ENCODE results near the gene GASK1B. TPM values are rescaled to one million over a fixed set of nuclear protein-coding genes. Genes with fewer than 3 reads are reported as not detected.

The GASK1B gene
- total RNA-seq, 2 experiments from 2014 or later = 0.25 to 5.1 TPM

- H4K20me1 ChIP-seq (ENCODE audit: insufficient read depth, low read length) = no peaks in the 10 kb centered on the region
- no peaks in the 10 kb centered on the region for H3K4me1 ChIP-seq (ENCODE audit: insufficient read depth, low read length, poor library complexity, severe bottlenecking)
- H3K36me3 ChIP-seq (ENCODE audit: insufficient read depth, low read length) = no peaks in the 10 kb centered on the region
- no peaks in the 10 kb centered on the region for H3K9me2 ChIP-seq (ENCODE audit: insufficient read depth, low read length)
- CTCF ChIA-PET (ENCODE audit: unreplicated experiment) = no interaction called here
- H3K9me3 ChIP-seq (ENCODE audit: low read length) = no peaks in the 10 kb centered on the region
- intact Hi-C loops (cut with micrococcal nuclease; ENCODE audit: unreplicated experiment) = no loop called here
- H3K4me2 ChIP-seq (ENCODE audit: low read length) = no peak overlapping the region
- H3K27ac ChIP-seq (ENCODE audit: low read depth, low read length, poor library complexity, severe bottlenecking) = no peak overlapping the region
- H3K79me2 ChIP-seq (ENCODE audit: insufficient read depth, low read depth, low read length) = no peaks in the 10 kb centered on the region
- DNase-seq (ENCODE audit: low spot score) = no peak
- no peak for TF ChIP-seq CTCF (conservative IDR thresholded peaks at IDR 0.05; ENCODE audit: low read length)
- TF ChIP-seq EZH2phosphoT487 (IDR thresholded peaks at IDR 0.05; ENCODE audit: borderline replicate concordance, low read depth, low read length) = no peak
- POLR2A ChIA-PET = interaction anchor here (0.7 to 1.7 kb wide), 4 partner anchors 7 to 27 kb away, joined by 3 to 5 read pairs (median 4); no protein-coding TSS in a partner anchor
- no TSS peak for BruUV-seq (replicated peaks)
- H3K4me3 ChIP-seq (ENCODE audit: low read depth, low read length, poor library complexity, severe bottlenecking) = no peak overlapping the region
- H2AFZ ChIP-seq (ENCODE audit: low read length) = no peak overlapping the region
These were observed 9.1 kb upstream of the GASK1B start for GRCh38 chr4:158181906-158182305.

GRCh38 chr4:158179465-158179864 is 6.6 kb upstream of the GASK1B start:
- intact Hi-C loops (cut with micrococcal nuclease; ENCODE audit: unreplicated experiment) = no loop called here
- CTCF ChIA-PET (ENCODE audit: unreplicated experiment) = no interaction called here
- no TSS peak for BruUV-seq (replicated peaks)
- Histone ChIP-seq H3K4me3 (ENCODE audit: low read depth, low read length, poor library complexity, severe bottlenecking) (no peak overlapping the region), H3K27ac (ENCODE audit: low read depth, low read length, poor library complexity, severe bottlenecking) (no peak overlapping the region), H2AFZ (ENCODE audit: low read length) (no peak overlapping the region), H3K9me3 (ENCODE audit: low read length) (no peaks in the 10 kb centered on the region), H3K36me3 (ENCODE audit: insufficient read depth, low read length) (no peaks in the 10 kb centered on the region), H3K9me2 (ENCODE audit: insufficient read depth, low read length) (no peaks in the 10 kb centered on the region), H3K79me2 (ENCODE audit: insufficient read depth, low read depth, low read length) (no peaks in the 10 kb centered on the region), H4K20me1 (ENCODE audit: insufficient read depth, low read length) (no peaks in the 10 kb centered on the region), H3K4me2 (ENCODE audit: low read length) (no peak overlapping the region), H3K4me1 (ENCODE audit: insufficient read depth, low read length, poor library complexity, severe bottlenecking) (no peaks in the 10 kb centered on the region)
- no peak for DNase-seq (ENCODE audit: low spot score)
- POLR2A ChIA-PET = interaction anchor here (0.5 kb wide), 1 partner anchor 955 kb away, joined by 3 read pairs; no protein-coding TSS in a partner anchor
- TF ChIP-seq CTCF (conservative IDR thresholded peaks at IDR 0.05; ENCODE audit: low read length) (no peak), EZH2phosphoT487 (IDR thresholded peaks at IDR 0.05; ENCODE audit: borderline replicate concordance, low read depth, low read length) (no peak)

GRCh38 chr4:158176776-158177175 is 4.0 kb upstream of the GASK1B start:
- no peak for DNase-seq (ENCODE audit: low spot score)
- Histone ChIP-seq H3K9me3 (ENCODE audit: low read length) (no peaks in the 10 kb centered on the region), H3K4me2 (ENCODE audit: low read length) (no peak overlapping the region), H3K4me1 (ENCODE audit: insufficient read depth, low read length, poor library complexity, severe bottlenecking) (no peaks in the 10 kb centered on the region), H3K9me2 (ENCODE audit: insufficient read depth, low read length) (no peaks in the 10 kb centered on the region), H3K4me3 (ENCODE audit: low read depth, low read length, poor library complexity, severe bottlenecking) (no peak overlapping the region), H4K20me1 (ENCODE audit: insufficient read depth, low read length) (no peaks in the 10 kb centered on the region), H2AFZ (ENCODE audit: low read length) (no peak overlapping the region), H3K36me3 (ENCODE audit: insufficient read depth, low read length) (no peaks in the 10 kb centered on the region), H3K79me2 (ENCODE audit: insufficient read depth, low read depth, low read length) (no peaks in the 10 kb centered on the region), H3K27ac (ENCODE audit: low read depth, low read length, poor library complexity, severe bottlenecking) (no peak overlapping the region)
- TF ChIP-seq EZH2phosphoT487 (IDR thresholded peaks at IDR 0.05; ENCODE audit: borderline replicate concordance, low read depth, low read length) (no peak), CTCF (conservative IDR thresholded peaks at IDR 0.05; ENCODE audit: low read length) (no peak)
- ChIA-PET CTCF (ENCODE audit: unreplicated experiment) (no interaction called here), POLR2A (no interaction called here)
- intact Hi-C loops (cut with micrococcal nuclease; ENCODE audit: unreplicated experiment) = no loop called here
- BruUV-seq (replicated peaks) = no TSS peak
